HG03558 (cell line): Measurements from ENCODE around the gene GRK5.
A peak's percentile ranks its signal among the peaks of the same experiment; 100 is the strongest.
"Not testable (repeated sequence)": the region's sequence is repeated elsewhere in the genome, so short reads cannot be mapped to it uniquely, and the experiment has no call there.

Experiments used
- ATAC-seq: cut with Tn5 transposase; IDR thresholded peaks from one replicate; pipeline ENCODE4 v1.9.1; 2021; ENCODE audit warnings: moderate number of reproducible peaks; ENCODE audit not compliant: unreplicated experiment; ENCODE audit errors: extremely low read depth

Gene GRK5

GRCh38 chr10:119461380-119461779 is 254.0 kb downstream of the GRK5 start:
- peak; percentile 61 for ATAC-seq

DNA sequence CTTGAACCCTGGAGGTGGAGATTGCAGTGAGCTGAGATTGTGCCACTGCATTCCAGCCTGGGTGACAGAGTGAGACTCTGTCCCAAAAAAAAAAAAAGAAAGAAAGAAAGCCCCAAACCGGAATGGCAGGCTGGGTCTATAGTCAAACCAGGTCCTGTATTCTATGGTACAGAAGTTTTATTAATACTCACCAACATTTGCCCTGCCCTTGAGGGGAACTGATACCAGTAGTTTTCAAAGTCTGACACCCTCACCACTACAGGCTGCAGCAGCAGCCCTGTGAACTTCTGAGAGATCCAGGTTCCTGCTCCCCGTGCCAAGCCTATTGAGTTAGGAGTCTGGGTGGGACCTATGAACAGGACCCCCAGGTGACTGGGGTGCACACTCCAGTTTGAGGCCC is 254.6 kb downstream of the GRK5 start:
- ATAC-seq: no peak

- ATAC-seq: no peak
Measured at GRCh38 chr10:119462773-119463172, 255.4 kb downstream of the GRK5 start.

- ATAC-seq: not testable (repeated sequence)
Measured at GRCh38 chr10:119463195-119463594, 255.8 kb downstream of the GRK5 start.

DNA sequence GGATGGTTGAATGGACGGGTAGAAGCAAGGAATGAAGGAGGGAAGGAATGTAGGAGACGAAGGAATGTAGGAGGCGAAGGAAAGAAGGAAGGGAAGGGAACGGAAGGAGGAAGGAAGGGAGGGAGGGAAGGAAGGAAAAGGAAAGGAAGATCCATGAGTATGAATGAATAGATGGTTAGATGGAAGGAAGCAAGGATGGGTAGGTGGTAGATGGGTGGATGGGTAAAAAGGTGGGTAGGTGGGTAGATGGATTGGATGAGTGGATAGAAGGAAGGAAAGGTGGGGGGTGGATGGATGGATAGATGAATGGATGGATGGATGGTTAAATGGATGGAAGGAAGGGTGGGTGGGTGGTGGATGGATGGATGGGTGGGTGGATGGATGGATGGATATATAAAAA is 257.7 kb downstream of the GRK5 start:
- ATAC-seq: no peak

GRCh38 chr10:119466076-119466475 is 258.7 kb downstream of the GRK5 start:
- ATAC-seq: no peak

GRCh38 chr10:119466655-119467054 is 259.3 kb downstream of the GRK5 start:
- ATAC-seq: no peak

DNA sequence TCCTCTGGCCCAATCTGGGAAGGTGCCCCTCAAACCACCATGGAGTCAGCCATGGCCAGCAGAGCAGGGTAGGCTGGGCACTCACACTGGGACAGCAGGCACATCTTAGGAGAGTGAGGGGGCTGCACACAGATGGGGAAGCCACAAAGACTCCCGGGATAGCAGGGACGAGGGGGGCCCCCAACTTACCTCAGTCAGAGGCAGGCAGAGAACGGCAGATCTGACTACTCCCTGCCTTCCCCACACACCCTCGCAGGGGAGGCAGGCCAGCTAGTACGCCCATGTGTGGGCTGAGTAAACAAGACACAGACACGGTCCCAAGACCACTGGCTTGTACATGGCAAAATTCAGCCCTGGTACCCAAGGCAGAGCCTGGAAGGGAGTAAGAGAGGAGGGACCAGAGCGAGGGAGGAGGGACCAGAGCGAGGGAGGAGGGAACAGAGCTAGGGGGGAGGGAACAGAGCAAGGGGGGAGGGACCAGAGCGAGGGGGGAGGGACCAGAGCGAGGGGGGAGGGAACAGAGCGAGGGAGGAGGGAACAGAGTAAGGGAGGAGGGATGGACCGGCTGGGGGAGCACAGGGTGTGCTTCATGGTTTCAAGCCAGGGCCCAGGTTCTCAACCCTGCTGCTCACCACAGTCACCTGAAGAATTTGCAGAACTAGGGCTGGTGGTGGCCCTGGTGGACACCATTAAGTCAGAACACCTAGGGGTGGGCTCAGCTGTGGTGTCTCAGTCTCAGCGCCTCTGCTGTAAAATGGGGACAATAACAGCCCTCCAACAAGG is 261.4 kb downstream of the GRK5 start:
- no peak for ATAC-seq

GRCh38 chr10:119469325-119469707 is 261.9 kb downstream of the GRK5 start:
- no peak for ATAC-seq

GRCh38 chr10:119469846-119470245 is 262.5 kb downstream of the GRK5 start:
- no peak for ATAC-seq

DNA sequence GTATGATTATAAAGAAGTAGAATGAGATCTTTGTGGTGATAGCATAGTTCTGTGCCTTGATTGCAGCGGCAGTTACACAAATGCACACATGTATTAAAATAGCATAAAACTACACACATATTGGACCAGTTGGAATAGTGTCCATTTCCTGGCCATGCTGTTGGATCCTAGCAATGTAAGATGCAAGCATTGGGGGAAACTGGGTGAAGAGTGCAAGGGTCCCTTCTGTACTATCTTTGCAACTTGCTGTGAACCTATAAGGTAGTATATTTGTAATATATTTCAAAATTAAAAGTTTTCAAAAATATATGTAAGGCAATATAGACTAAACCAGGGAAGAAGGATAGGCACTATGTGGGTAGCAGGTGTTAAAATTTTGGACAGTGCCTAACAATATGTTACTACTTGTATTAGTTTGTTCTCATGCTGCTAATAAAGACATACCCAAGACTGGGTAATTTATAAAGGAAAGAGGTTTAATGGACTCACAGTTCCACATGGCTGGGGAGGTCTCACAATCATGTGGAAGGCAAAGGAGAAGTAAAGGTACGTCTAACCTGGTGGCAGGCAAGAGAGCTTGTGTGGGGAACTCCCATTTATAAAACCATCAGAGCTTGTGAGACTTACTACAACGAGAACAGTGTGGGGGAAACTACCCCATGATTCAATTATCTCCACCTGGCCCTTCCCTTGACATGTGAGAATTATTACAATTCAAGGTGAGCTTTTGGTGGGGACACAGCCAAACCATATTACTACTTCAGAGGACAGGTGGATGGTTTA is 263.7 kb downstream of the GRK5 start:
- ATAC-seq: no peak

DNA sequence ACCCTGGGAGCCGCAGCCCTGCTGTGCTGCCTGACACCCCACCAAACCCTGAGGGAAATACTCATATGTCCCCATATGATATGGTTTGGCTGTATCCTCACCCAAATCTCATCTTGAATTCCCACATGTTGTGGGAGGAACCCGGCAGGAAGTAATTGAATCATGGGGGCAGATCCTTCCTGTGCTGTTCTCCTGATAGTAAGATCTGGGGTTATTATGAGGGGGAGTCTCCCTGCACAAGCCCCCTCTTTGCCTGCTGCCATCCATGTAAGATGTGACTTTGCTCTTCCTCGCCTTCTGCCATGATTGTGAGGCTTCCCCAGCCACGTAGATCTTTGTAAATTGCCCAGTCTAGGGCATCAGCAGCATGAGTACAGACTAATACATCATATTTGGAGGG is 266.4 kb downstream of the GRK5 start:
- no peak for ATAC-seq

DNA sequence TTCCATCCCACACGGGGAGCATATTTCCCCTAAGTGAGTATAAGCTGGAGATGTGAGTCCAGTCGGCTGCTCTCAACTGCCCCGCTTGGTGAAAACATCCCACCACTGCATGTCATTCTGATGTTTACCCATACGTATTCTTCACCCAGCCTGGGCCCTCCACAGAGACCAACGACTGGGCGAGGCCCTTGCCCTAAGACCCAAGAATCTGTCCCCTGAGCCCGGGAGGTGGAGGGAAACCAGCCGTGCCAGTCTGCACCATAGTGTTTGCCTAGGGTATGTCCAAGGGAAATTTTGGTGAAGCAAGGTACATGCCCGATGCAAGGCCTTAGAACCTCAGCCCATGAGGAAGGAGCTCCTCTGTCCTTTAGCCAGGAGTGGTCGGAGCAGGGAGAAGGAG is 267.2 kb downstream of the GRK5 start:
- ATAC-seq: no peak

DNA sequence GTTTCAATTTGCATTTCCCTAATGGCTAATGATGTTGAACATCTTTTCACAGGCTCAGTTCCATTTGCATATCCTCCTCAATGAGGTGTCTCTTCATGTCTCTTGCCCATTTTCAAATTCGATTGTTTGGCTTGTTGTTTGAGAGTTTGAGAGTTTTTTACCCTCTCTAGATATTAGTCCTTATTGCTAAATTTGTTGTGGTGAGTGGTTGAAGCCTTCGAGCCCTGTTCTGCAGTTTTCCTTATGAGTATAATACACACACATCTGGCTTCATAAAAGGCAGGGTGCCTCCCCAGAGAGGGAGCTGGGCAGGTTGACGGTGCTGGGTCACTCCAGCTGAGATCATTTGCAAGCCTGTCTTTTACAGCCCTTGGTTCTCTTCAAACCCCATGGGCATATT is 270.1 kb downstream of the GRK5 start:
- peak; percentile 49 for ATAC-seq

DNA sequence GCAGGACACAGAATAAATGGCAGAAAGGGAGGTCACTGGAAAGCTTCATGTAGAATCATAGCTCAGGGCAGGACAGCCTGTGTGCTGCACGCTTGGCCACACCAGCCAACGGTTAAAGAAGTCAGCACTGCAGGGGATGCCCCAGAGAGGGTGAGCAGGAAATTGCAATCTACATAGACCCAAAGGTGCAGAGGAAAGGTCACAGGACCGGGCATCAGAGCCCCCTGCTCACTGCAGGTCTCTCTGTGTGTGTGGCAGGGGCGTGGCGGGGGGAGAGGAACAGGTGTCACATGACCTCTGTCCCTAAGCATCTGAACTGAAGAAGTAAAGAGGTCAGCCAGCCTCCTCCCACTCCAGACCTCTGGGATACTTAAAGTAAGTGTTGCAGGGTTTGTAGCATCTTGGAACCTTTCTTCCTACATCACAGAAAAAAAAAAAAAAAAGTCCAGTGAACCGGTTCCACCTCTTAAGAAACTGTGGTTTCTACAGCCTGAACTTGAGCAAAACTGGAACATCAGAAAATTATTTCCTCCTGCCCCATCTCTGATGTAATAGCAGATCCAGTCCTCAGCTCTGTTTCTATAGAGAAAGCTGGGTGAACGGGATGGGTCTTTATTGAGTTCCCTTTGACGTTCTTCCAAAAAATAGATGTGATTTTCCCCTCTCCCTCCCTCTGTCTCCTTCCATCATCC is 270.9 kb downstream of the GRK5 start:
- ATAC-seq: peak; percentile 79

- no peak for ATAC-seq
Measured at GRCh38 chr10:119478811-119479341, 271.5 kb downstream of the GRK5 start.

GRCh38 chr10:119479532-119479931 is 272.2 kb downstream of the GRK5 start:
- no peak for ATAC-seq

- no peak for ATAC-seq
Measured at GRCh38 chr10:119480667-119481066, 273.3 kb downstream of the GRK5 start.

DNA sequence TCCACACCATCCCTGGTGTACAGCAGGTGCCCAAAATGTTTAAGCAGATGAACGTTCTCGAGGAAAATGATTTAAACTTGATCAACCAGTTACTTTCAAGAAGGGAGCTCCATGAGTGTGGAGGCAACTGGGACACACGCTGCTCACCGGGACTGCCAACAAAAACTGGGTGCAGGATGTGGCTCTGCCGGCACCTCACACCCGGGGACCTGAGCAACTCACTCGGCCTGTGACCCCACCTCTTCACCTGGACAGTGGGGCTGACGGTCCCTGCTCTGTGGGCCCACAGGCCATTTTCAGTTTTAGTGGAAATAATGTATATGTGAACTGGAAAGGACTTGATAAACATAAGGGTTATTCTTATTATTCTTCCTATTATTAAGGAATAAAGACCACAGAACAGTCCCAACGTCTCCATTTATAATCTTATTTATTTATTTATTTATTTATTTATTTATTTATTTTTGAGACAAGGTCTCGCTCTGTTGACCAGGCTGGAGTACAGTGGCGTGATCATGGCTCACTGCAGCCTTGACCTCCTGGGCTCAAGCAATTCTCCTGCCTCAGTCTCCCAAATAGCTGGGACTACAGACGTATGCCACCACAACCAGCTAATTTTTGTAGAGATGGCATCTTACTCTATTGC is 274.5 kb downstream of the GRK5 start:
- ATAC-seq: no peak

DNA sequence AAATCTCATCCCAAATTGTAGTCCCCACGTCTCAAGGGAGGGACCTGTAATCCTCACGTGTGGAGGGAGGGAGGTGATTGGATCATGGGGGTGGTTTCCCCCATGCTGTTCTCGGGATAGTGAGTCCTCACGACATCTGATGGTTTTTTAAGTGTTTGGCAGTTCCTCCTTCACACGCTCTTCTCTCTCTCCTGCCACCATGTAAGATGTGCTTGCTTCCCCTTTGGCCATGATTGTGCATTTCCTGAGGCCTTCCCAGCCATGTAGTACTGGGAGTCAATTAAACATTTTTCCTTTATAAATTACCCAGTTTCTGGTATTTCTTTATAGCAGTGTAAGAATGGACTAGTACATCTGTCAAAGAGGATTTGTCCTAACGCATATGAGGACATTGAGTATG is 275.6 kb downstream of the GRK5 start:
- ATAC-seq: no peak
